ENCODE data around the gene VPS13C. TPM values are rescaled to one million over a fixed set of nuclear protein-coding genes. Genes with fewer than 3 reads are reported as not detected.

Gene VPS13C
- polyA plus RNA-seq, 1 experiment: 6.0 TPM

GRCh38 chr15:61923173-61923572 lies 137.1 kb downstream of the VPS13C start:
- POLR2A ChIA-PET: no interaction called here

GRCh38 chr15:61921093-61921492 lies 139.2 kb downstream of the VPS13C start:
- Histone ChIP-seq H3K36me3 (ENCODE audit: control insufficient read depth, insufficient read depth, low read length) (no peaks in the 10 kb centered on the region), H3K4me3 (ENCODE audit: low read depth, low read length) (no peak overlapping the region), H3K27me3 (ENCODE audit: control insufficient read depth, insufficient read depth, low read length) (no peaks in the 10 kb centered on the region)
- no peak for TF ChIP-seq CTCF (IDR thresholded peaks at IDR 0.05; ENCODE audit: insufficient read depth, low read depth, low read length)
- CTCF ChIA-PET: interaction anchor here (0.6 kb wide), 1 partner anchor 26 kb away, joined by 3 read pairs; no protein-coding TSS in a partner anchor
- POLR2A ChIA-PET: no interaction called here
- DNase-seq (ENCODE audit: low read depth): no peak

More at GRCh38 chr15:61923173-61923572, 137.1 kb downstream of the VPS13C start:
- peaks cover 1% of the 10 kb centered on the region; the same call in 1 of the 2 replicates for H3K36me3 ChIP-seq (ENCODE audit: control insufficient read depth, insufficient read depth, low read length)
- CTCF ChIA-PET: no interaction called here
- no peaks in the 10 kb centered on the region for H3K27me3 ChIP-seq (ENCODE audit: control insufficient read depth, insufficient read depth, low read length)
- no peak overlapping the region for H3K4me3 ChIP-seq (ENCODE audit: low read depth, low read length)
- DNase-seq (ENCODE audit: low read depth): no peak
- TF ChIP-seq CTCF (IDR thresholded peaks at IDR 0.05; ENCODE audit: insufficient read depth, low read depth, low read length): no peak

GRCh38 chr15:61917457-61917856 lies 142.8 kb downstream of the VPS13C start:
- ChIA-PET CTCF (interaction anchor here (1.0 kb wide), 1 partner anchor 11 kb away, joined by 3 read pairs; no protein-coding TSS in a partner anchor), POLR2A (interaction anchor here (0.7 kb wide), 1 partner anchor 26 kb away, joined by 10 read pairs; no protein-coding TSS in a partner anchor)
- no peaks in the 10 kb centered on the region for H3K27me3 ChIP-seq (ENCODE audit: control insufficient read depth, insufficient read depth, low read length)
- no peak overlapping the region for H3K4me3 ChIP-seq (ENCODE audit: low read depth, low read length)
- no peaks in the 10 kb centered on the region for H3K36me3 ChIP-seq (ENCODE audit: control insufficient read depth, insufficient read depth, low read length)
- no peak for TF ChIP-seq CTCF (IDR thresholded peaks at IDR 0.05; ENCODE audit: insufficient read depth, low read depth, low read length)
- no peak for DNase-seq (ENCODE audit: low read depth)

- peak; percentile 76 for DNase-seq (ENCODE audit: low read depth)
- POLR2A ChIA-PET: interaction anchor here (0.6 kb wide), 1 partner anchor 203 kb away, joined by 4 read pairs; no protein-coding TSS in a partner anchor
- TF ChIP-seq CTCF (IDR thresholded peaks at IDR 0.05; ENCODE audit: insufficient read depth, low read depth, low read length): peak; percentile 27
Observed at GRCh38 chr15:61916104-61916503, 144.1 kb downstream of the VPS13C start.

GRCh38 chr15:61915640-61916039 lies 144.6 kb downstream of the VPS13C start:
- H3K27me3 ChIP-seq (ENCODE audit: control insufficient read depth, insufficient read depth, low read length): no peaks in the 10 kb centered on the region
- no peaks in the 10 kb centered on the region for H3K36me3 ChIP-seq (ENCODE audit: control insufficient read depth, insufficient read depth, low read length)
- no peak for TF ChIP-seq CTCF (IDR thresholded peaks at IDR 0.05; ENCODE audit: insufficient read depth, low read depth, low read length)
- CTCF ChIA-PET: interaction anchor here (1.0 kb wide), 1 partner anchor 8 kb away, joined by 4 read pairs; no protein-coding TSS in a partner anchor
- no peak overlapping the region for H3K4me3 ChIP-seq (ENCODE audit: low read depth, low read length)
- DNase-seq (ENCODE audit: low read depth): no peak
- POLR2A ChIA-PET: interaction anchor here (0.6 kb wide), 1 partner anchor 203 kb away, joined by 4 read pairs; no protein-coding TSS in a partner anchor

More at GRCh38 chr15:61916104-61916503, 144.1 kb downstream of the VPS13C start:
- Histone ChIP-seq H3K4me3 (ENCODE audit: low read depth, low read length) (no peak overlapping the region), H3K36me3 (ENCODE audit: control insufficient read depth, insufficient read depth, low read length) (no peaks in the 10 kb centered on the region), H3K27me3 (ENCODE audit: control insufficient read depth, insufficient read depth, low read length) (no peaks in the 10 kb centered on the region)
- CTCF ChIA-PET: interaction anchor here (1.0 kb wide), 1 partner anchor 9 kb away, joined by 4 read pairs; no protein-coding TSS in a partner anchor

Measured in BJ (cell line).